Endothelial cell of umbilical vein (primary cell): Measurements from ENCODE around the gene CNTNAP2. TPM values are rescaled to one million over a fixed set of nuclear protein-coding genes. Genes with fewer than 3 reads are reported as not detected.

Experiments used
- BruUV-seq: library from RNA; stranded (reverse); fragments of 400-500 nt; replicated peaks from 2 replicates; lab custom pipeline; 2021; lab: Mats Ljungman, UMichigan
- CTCF ChIA-PET: fragments of 300-600, 350-600 bp; sonication (Branson Sonifier 250); formaldehyde crosslinking; loops from one replicate; lab custom pipeline; 2021; ENCODE audit warnings: antibody characterized with exemption, inconsistent platforms; lab: Charles Lee
- POLR2A ChIA-PET: fragments of 300-600, 350-600 bp; sonication (Branson Sonifier 250); formaldehyde crosslinking; loops from one replicate; lab custom pipeline; 2021; ENCODE audit warnings: antibody characterized with exemption, inconsistent platforms; lab: Charles Lee
- DNase-seq: peaks from one replicate; pipeline ENCODE4 v3.0.0-alpha.2; 2011; ENCODE audit warnings: low read depth, low spot score
- FAIRE-seq: peaks from 2 replicates; lab custom pipeline; 2011; peaks lifted over from hg19 to GRCh38; lab: Jason Lieb, UNC
- H2AFZ ChIP-seq: 2 replicates; pipeline ENCODE4 v1.6.0; 2012; ENCODE audit warnings: low read depth, low read length, control low read depth, inconsistent platforms
- H3K27ac ChIP-seq: 2 replicates; pipeline ENCODE4 v1.5.1; 2011; ENCODE audit warnings: low read depth, mild to moderate bottlenecking, control low read depth, low read length, moderate library complexity; ENCODE audit not compliant: insufficient read depth
- H3K27me3 ChIP-seq, 2 experiments: 2 replicates each; pipeline versions ENCODE4 v1.6.0 to v1.6.1; 2011; ENCODE audit warnings: low read length in 2 of 2, mixed read lengths in 1 of 2; ENCODE audit not compliant: control insufficient read depth in 2 of 2, insufficient read depth in 2 of 2
- H3K36me3 ChIP-seq, 2 experiments: 2 replicates in 1 of 2; 3 replicates in 1 of 2; pipeline ENCODE4 v1.5.1; 2011; ENCODE audit warnings: low read length in 2 of 2, mild to moderate bottlenecking in 1 of 2, moderate library complexity in 1 of 2; ENCODE audit not compliant: control insufficient read depth in 2 of 2, insufficient read depth in 2 of 2; ENCODE audit errors: extremely low read depth in 1 of 2
- H3K4me1 ChIP-seq: 3 replicates; pipeline ENCODE4 v1.5.1; 2011; ENCODE audit warnings: mild to moderate bottlenecking, low read length; ENCODE audit not compliant: control insufficient read depth, insufficient read depth; ENCODE audit errors: extremely low read depth
- H3K4me2 ChIP-seq: 2 replicates; pipeline ENCODE4 v1.6.1; 2011; ENCODE audit warnings: low read length, control low read depth, mixed read lengths; ENCODE audit not compliant: insufficient read depth
- H3K4me3 ChIP-seq, 3 experiments: fragments of 200-600 bp in 1 of 3; sonication (generic), shearing (Covaris generic) in 1 of 3; replicated peaks in 1 of 3; 2 replicates each; pipeline ENCODE4 v1.5.1; 2011 to 2016; ENCODE audit warnings: control low read depth in 3 of 3, low read length in 3 of 3, mild to moderate bottlenecking in 2 of 3, inconsistent platforms in 1 of 3, low read depth in 1 of 3, moderate library complexity in 1 of 3; ENCODE audit not compliant: insufficient read depth in 1 of 3
- H3K79me2 ChIP-seq: 2 replicates; pipeline ENCODE4 v1.6.0; 2012; ENCODE audit warnings: low read length, inconsistent platforms; ENCODE audit not compliant: control insufficient read depth, insufficient read depth
- H3K9ac ChIP-seq: replicated peaks from 2 replicates; pipeline ENCODE3; 2011; ENCODE audit warnings: low read length, control low read depth; ENCODE audit not compliant: insufficient read depth; ENCODE audit errors: extremely low read depth
- H3K9me1 ChIP-seq: replicated peaks from 3 replicates; pipeline ENCODE4 v1.6.0; 2011; ENCODE audit warnings: mild to moderate bottlenecking, low read length; ENCODE audit not compliant: control insufficient read depth, insufficient read depth; ENCODE audit errors: extremely low read depth
- H3K9me3 ChIP-seq: replicated peaks from 2 replicates; pipeline ENCODE4 v1.5.1; 2012; ENCODE audit warnings: low read length, inconsistent platforms; ENCODE audit not compliant: control insufficient read depth, insufficient read depth
- H4K20me1 ChIP-seq: replicated peaks from 2 replicates; pipeline ENCODE3; 2011; ENCODE audit warnings: mild to moderate bottlenecking, low read length; ENCODE audit not compliant: control insufficient read depth, insufficient read depth; ENCODE audit errors: extremely low read depth
- EZH2 ChIP-seq: IDR thresholded peaks from 2 replicates; pipeline ENCODE4 v1.6.1; 2012; ENCODE audit warnings: borderline replicate concordance, low read depth, mild to moderate bottlenecking, moderate library complexity, low read length, inconsistent platforms; ENCODE audit not compliant: severe bottlenecking
- FOS ChIP-seq: IDR thresholded peaks from 2 replicates; pipeline ENCODE4 v1.6.1; 2011; ENCODE audit warnings: mild to moderate bottlenecking, low read length, moderate library complexity, borderline replicate concordance; ENCODE audit not compliant: insufficient read depth
- GATA2 ChIP-seq: IDR thresholded peaks from 2 replicates; pipeline ENCODE4 v1.7.0; 2011; ENCODE audit warnings: low read depth, mild to moderate bottlenecking, moderate library complexity, mixed read lengths, low read length; ENCODE audit not compliant: insufficient read length, insufficient read depth
- JUN ChIP-seq: IDR thresholded peaks from 2 replicates; pipeline ENCODE4 v1.6.1; 2011; ENCODE audit warnings: borderline replicate concordance, low read depth; ENCODE audit not compliant: insufficient read length, insufficient read depth
- MYC ChIP-seq: IDR thresholded peaks from one replicate; pipeline ENCODE4 v1.6.1; 2011; ENCODE audit warnings: mild to moderate bottlenecking, low read depth, low read length
- POLR2A ChIP-seq: IDR thresholded peaks from 2 replicates; pipeline ENCODE4 v1.6.1; 2012; ENCODE audit warnings: low read depth, mild to moderate bottlenecking, control low read depth, low read length
- POLR2AphosphoS5 ChIP-seq: IDR thresholded peaks from 2 replicates; pipeline ENCODE4 v1.6.1; 2012; ENCODE audit warnings: low read depth, mild to moderate bottlenecking, control low read depth, low read length, moderate library complexity; ENCODE audit not compliant: insufficient read depth
- dilution Hi-C: fragments of 300-500 bp; cut with MboI; formaldehyde crosslinking; loops from one replicate; pipeline ENCODE4 v1.15.0; 2019; ENCODE audit warnings: low sequenced_read_pairs; ENCODE audit not compliant: extremely low pct_ligation_motif_present
- intact Hi-C: fragments of 100-400 bp; cut with micrococcal nuclease; formaldehyde crosslinking; loops from one replicate; pipeline ENCODE4 v1.10.0; 2022
- polyA plus RNA-seq, 4 experiments: library from polyadenylated mRNA; depleted of rRNA in 3 of 4; stranded (reverse) in 3 of 4; unstranded in 1 of 4; fragments of >200 nt; gene quantifications; 2 replicates each; pipeline versions ENCODE4 v1.2.1 to v1.2.3, GENCODE V29; 2011 to 2012; ENCODE audit warnings: missing spikeins in 1 of 4
- total RNA-seq: library from RNA; stranded (reverse); gene quantifications from 2 replicates; pipeline ENCODE4 v1.2.3, GENCODE V29; 2021
- TF ChIP-seq, protein P1 (sequence below), 2 donors: IDR thresholded peaks; 1 replicate in 1 of 2; 2 replicates in 1 of 2; pipeline ENCODE4 v1.5.1; 2011; ENCODE audit warnings: low read length in 2 of 2, mild to moderate bottlenecking in 2 of 2, moderate library complexity in 2 of 2, control low read depth in 1 of 2, inconsistent platforms in 1 of 2, low read depth in 1 of 2; ENCODE audit not compliant: insufficient read depth in 1 of 2; ENCODE audit errors: extremely low read depth in 1 of 2
- TF ChIP-seq, protein P2 (sequence below): IDR thresholded peaks from 2 replicates; pipeline ENCODE4 v1.6.1; 2011; ENCODE audit not compliant: insufficient read depth, insufficient read length

CNTNAP2 gene
- total and polyA plus RNA-seq, 2 donors (not counting 3 experiments of a cell fraction or from before 2014, with no cell fraction given) = not detected

DNA sequence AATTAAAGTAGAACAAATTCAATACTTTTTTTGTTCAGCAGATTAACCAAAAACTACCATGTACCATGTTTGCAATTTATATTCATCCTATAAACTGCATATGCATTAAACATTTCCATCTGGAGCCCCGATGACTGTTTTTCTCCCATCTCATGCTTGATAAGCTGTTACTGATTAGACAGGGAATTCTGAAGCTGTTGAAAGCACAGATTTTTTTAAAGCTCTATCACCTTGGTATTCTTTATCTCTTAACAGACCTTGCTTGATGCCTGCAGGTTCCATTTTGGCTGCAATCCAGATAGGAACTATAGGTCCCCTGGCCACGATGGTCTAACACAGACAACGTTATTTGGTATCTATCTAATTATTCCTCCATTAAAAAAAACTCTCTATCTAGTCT lies 961.7 kb downstream of the CNTNAP2 start:
- Histone ChIP-seq H3K9ac (no peak overlapping the region), H3K4me1 (no peaks in the 10 kb centered on the region), H3K36me3 (no peaks in the 10 kb centered on the region), H3K79me2 (no peaks in the 10 kb centered on the region), H3K4me2 (no peak overlapping the region), H2AFZ (no peak overlapping the region), H3K27me3 (no peaks in the 10 kb centered on the region), H3K4me3 (no peak overlapping the region), H3K27ac (no peak overlapping the region), H3K9me3 (peaks cover 2% of the 10 kb centered on the region), H3K9me1 (no peaks in the 10 kb centered on the region), H4K20me1 (no peaks in the 10 kb centered on the region)
- dilution Hi-C loops = no loop called here
- TF ChIP-seq JUN (no peak), EZH2 (no peak), FOS (no peak), POLR2AphosphoS5 (no peak)
- TF ChIP-seq, protein P1, sequence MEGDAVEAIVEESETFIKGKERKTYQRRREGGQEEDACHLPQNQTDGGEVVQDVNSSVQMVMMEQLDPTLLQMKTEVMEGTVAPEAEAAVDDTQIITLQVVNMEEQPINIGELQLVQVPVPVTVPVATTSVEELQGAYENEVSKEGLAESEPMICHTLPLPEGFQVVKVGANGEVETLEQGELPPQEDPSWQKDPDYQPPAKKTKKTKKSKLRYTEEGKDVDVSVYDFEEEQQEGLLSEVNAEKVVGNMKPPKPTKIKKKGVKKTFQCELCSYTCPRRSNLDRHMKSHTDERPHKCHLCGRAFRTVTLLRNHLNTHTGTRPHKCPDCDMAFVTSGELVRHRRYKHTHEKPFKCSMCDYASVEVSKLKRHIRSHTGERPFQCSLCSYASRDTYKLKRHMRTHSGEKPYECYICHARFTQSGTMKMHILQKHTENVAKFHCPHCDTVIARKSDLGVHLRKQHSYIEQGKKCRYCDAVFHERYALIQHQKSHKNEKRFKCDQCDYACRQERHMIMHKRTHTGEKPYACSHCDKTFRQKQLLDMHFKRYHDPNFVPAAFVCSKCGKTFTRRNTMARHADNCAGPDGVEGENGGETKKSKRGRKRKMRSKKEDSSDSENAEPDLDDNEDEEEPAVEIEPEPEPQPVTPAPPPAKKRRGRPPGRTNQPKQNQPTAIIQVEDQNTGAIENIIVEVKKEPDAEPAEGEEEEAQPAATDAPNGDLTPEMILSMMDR (IDR thresholded peaks at IDR 0.05; ENCODE audit: extremely low read depth in 1 of 2, insufficient read depth in 1 of 2, low read depth in 1 of 2, low read length in 2 of 2) = no peak
- no peak for FAIRE-seq
- ChIA-PET CTCF (no interaction called here), POLR2A (no interaction called here)
- no TSS peak for BruUV-seq
- intact Hi-C loops = no loop called here
- DNase-seq = no peak

DNA sequence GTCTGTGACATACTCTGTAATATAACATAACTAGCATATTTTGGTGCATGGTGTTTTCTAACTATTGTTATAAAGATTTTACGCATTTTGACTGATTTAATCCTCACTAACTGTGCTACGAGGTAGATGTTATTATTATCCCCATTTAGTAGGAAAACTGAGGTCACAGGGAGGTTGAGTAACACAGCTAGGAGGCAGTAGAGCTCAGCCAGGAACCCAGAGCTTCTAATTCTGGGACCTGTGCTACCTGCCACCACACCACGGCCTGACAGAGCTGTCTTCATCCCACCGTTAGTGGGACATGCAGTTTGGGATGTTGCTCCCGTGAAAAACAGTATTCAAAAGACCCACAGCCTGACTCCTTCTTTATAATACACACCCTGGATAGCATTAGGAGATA lies 962.5 kb downstream of the CNTNAP2 start:
- TF ChIP-seq EZH2 (no peak), GATA2 (no peak), POLR2AphosphoS5 (no peak), FOS (no peak), MYC (no peak), POLR2A (no peak), JUN (no peak)
- TF ChIP-seq, protein P2, sequence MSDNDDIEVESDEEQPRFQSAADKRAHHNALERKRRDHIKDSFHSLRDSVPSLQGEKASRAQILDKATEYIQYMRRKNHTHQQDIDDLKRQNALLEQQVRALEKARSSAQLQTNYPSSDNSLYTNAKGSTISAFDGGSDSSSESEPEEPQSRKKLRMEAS = no peak
- TF ChIP-seq, protein P1 (IDR thresholded peaks at IDR 0.05; ENCODE audit: extremely low read depth in 1 of 2, insufficient read depth in 1 of 2, low read depth in 1 of 2, low read length in 2 of 2) = no peak
- H3K4me1 ChIP-seq = no peaks in the 10 kb centered on the region
- H3K4me2 ChIP-seq = no peak overlapping the region
- H4K20me1 ChIP-seq = no peaks in the 10 kb centered on the region
- H3K4me3 ChIP-seq = no peak overlapping the region
- H3K36me3 ChIP-seq = no peaks in the 10 kb centered on the region
- intact Hi-C loops (no loop called here), dilution Hi-C loops (no loop called here)
- H3K9me1 ChIP-seq = no peaks in the 10 kb centered on the region
- no peak for FAIRE-seq
- CTCF ChIA-PET = no interaction called here
- no peaks in the 10 kb centered on the region for H3K27me3 ChIP-seq
- no peak overlapping the region for H3K27ac ChIP-seq
- POLR2A ChIA-PET = no interaction called here
- BruUV-seq = no TSS peak
- H3K79me2 ChIP-seq = no peaks in the 10 kb centered on the region
- no peak overlapping the region for H3K9ac ChIP-seq
- H3K9me3 ChIP-seq = no peaks in the 10 kb centered on the region
- DNase-seq = no peak
- no peak overlapping the region for H2AFZ ChIP-seq
